ENCODE results near the gene ATP13A1.

- TF ChIP-seq CTCF (IDR thresholded peaks at IDR 0.05; ENCODE audit: low read depth, low read length) (no peak), EZH2phosphoT487 (IDR thresholded peaks at IDR 0.05; ENCODE audit: low read depth) (no peak)
Measured at GRCh38 chr19:19627621-19628500, 35.6 kb downstream of the ATP13A1 start, which contains the start of gene LPAR2.
